K562 (cell line): ENCODE results near the gene CYP2C18. TPM values are rescaled to one million over a fixed set of nuclear protein-coding genes. Genes with fewer than 3 reads are reported as not detected.
"Not testable (repeated sequence)": the region's sequence is repeated elsewhere in the genome, so short reads cannot be mapped to it uniquely, and the experiment has no call there.

ENCODE experiments used
- ATAC-seq: fragments of 200-7000 bp; cut with Tn5 transposase; 3 replicates; pipeline ENCODE4 v1.9.1; 2020; ENCODE audit warnings: moderate library complexity
- BruUV-seq: library from RNA; stranded (reverse); fragments of 400-500 nt; replicated peaks from 2 replicates; lab custom pipeline; 2021; lab: Mats Ljungman, UMichigan
- CTCF ChIA-PET: fragments of 300-600 bp; formaldehyde crosslinking; extraction: SDS; loops from one replicate; lab custom pipeline; 2021; ENCODE audit warnings: low intra/inter-chr PET ratio; lab: Yijun Ruan, JAX
- POLR2A ChIA-PET: fragments of 300-600, 350-650 bp; sonication (Branson Sonifier 250); formaldehyde crosslinking; extraction: SDS; loops from one replicate; lab custom pipeline; 2021; ENCODE audit warnings: antibody characterized with exemption, inconsistent platforms; lab: Yijun Ruan, JAX
- DNase-seq, 4 experiments: peaks; one replicate each; pipeline versions ENCODE4 v3.0.0 to v3.0.0-alpha.2; 2011 to 2018; ENCODE audit warnings: low spot score in 3 of 4, mixed read lengths in 3 of 4; ENCODE audit errors: extremely low read depth in 1 of 4
- FAIRE-seq: peaks from 2 replicates; lab custom pipeline; 2011; peaks lifted over from hg19 to GRCh38; lab: Jason Lieb, UNC
- H2AFZ ChIP-seq: 2 replicates; pipeline ENCODE4 v1.6.0; 2011; ENCODE audit warnings: low read depth, low read length, control low read depth, inconsistent platforms
- H3K27ac ChIP-seq: fragments of 200-600 bp; 3 replicates; pipeline ENCODE4 v1.8.0; 2011; ENCODE audit warnings: low read depth, mild to moderate bottlenecking, control low read depth, inconsistent platforms, low read length, moderate library complexity, mixed read lengths; ENCODE audit errors: extremely low read depth
- H3K27me3 ChIP-seq, 2 experiments: fragments of 300-600 bp in 1 of 2; 2 replicates in 1 of 2; 3 replicates in 1 of 2; pipeline versions ENCODE4 v1.6.0 to v1.8.0; 2011; ENCODE audit warnings: inconsistent platforms in 2 of 2, low read length in 2 of 2, mild to moderate bottlenecking in 1 of 2, mixed read lengths in 1 of 2, moderate library complexity in 1 of 2; ENCODE audit not compliant: control insufficient read depth in 2 of 2, insufficient read depth in 2 of 2
- H3K36me3 ChIP-seq: fragments of 300-600 bp; 3 replicates; pipeline ENCODE4 v1.8.0; 2011; ENCODE audit warnings: mild to moderate bottlenecking, low read length, inconsistent platforms; ENCODE audit not compliant: control insufficient read depth, insufficient read depth
- H3K4me1 ChIP-seq, 2 experiments: fragments of 200-600 bp in 1 of 2; replicated peaks in 1 of 2; 2 replicates in 1 of 2; 3 replicates in 1 of 2; pipeline versions ENCODE4 v1.5.1 to v1.8.0; 2011; ENCODE audit warnings: inconsistent platforms in 2 of 2, low read length in 2 of 2, mild to moderate bottlenecking in 1 of 2, mixed read lengths in 1 of 2, moderate library complexity in 1 of 2; ENCODE audit not compliant: control insufficient read depth in 2 of 2, insufficient read depth in 2 of 2
- H3K4me2 ChIP-seq: 2 replicates; pipeline ENCODE4 v1.6.1; 2011; ENCODE audit warnings: low read length, control low read depth, inconsistent platforms, mixed read lengths; ENCODE audit not compliant: insufficient read depth
- H3K4me3 ChIP-seq: fragments of 200-600 bp; sonication (generic), shearing (Covaris generic); 2 replicates; pipeline ENCODE4 v1.5.1; 2016; ENCODE audit warnings: control low read depth, inconsistent platforms
- H3K79me2 ChIP-seq: fragments of 200-600 bp; 3 replicates; pipeline ENCODE4 v1.8.0; 2011; ENCODE audit warnings: low read length, inconsistent platforms; ENCODE audit not compliant: control insufficient read depth, insufficient read depth
- H3K9ac ChIP-seq, 2 experiments: 2 replicates each; pipeline versions ENCODE4 v1.6.0 to v1.6.1; 2011; ENCODE audit warnings: low read depth in 2 of 2, low read length in 2 of 2, control low read depth in 1 of 2, inconsistent platforms in 1 of 2, mild to moderate bottlenecking in 1 of 2, mixed read lengths in 1 of 2; ENCODE audit not compliant: insufficient read depth in 1 of 2
- H3K9me1 ChIP-seq: one replicate; pipeline ENCODE4 v1.6.0; 2011; ENCODE audit warnings: inconsistent platforms, mild to moderate bottlenecking, low read length, moderate library complexity; ENCODE audit not compliant: control insufficient read depth, insufficient read depth
- H3K9me3 ChIP-seq: replicated peaks from 2 replicates; pipeline ENCODE4 v1.5.1; 2011; ENCODE audit warnings: low read depth, low read length, inconsistent platforms; ENCODE audit not compliant: control insufficient read depth, insufficient read depth
- H4K20me1 ChIP-seq: replicated peaks from 2 replicates; pipeline ENCODE4 v1.6.1; 2011; ENCODE audit warnings: low read length, inconsistent platforms, mixed read lengths; ENCODE audit not compliant: control insufficient read depth, insufficient read depth
- CLOCK ChIP-seq: fragments of 250-450 bp; sonication (Bioruptor Pico); IDR thresholded peaks from 2 replicates; pipeline ENCODE4 v1.4.0; 2020; ENCODE audit warnings: mild to moderate bottlenecking, moderate library complexity, borderline replicate concordance
- FOSL1 ChIP-seq: fragments of 200-800 bp; sonication (Bioruptor generic); conservative IDR thresholded peaks from 2 replicates; pipeline ENCODE4 v1.6.1; 2016; ENCODE audit warnings: missing genetic modification characterization, missing compliant biosample characterization
- MAFK ChIP-seq: IDR thresholded peaks from 2 replicates; pipeline ENCODE4 v1.6.1; 2011; ENCODE audit warnings: low read length, improper control_type of control experiment
- MECOM ChIP-seq: fragments of 250-450 bp; sonication (Bioruptor Pico); IDR thresholded peaks from 2 replicates; pipeline ENCODE4 v1.8.0; 2022; ENCODE audit warnings: inconsistent platforms
- NCOA1 ChIP-seq: fragments of 450-650 bp; IDR thresholded peaks from 2 replicates; pipeline ENCODE4 v1.6.1; 2016; ENCODE audit warnings: low read depth
- NFE2L1 ChIP-seq: fragments of 450-650 bp; IDR thresholded peaks from 2 replicates; pipeline ENCODE4 v1.6.1; 2016; ENCODE audit warnings: missing genetic modification characterization, low read depth, mild to moderate bottlenecking, missing compliant biosample characterization, moderate library complexity, borderline replicate concordance
- SMARCA5 ChIP-seq: fragments of 450-650 bp; IDR thresholded peaks from 2 replicates; pipeline ENCODE4 v1.6.1; 2016
- STAT5B ChIP-seq: fragments of 250-450 bp; sonication (Bioruptor Pico); IDR thresholded peaks from 2 replicates; pipeline ENCODE4 v1.8.0; 2021; ENCODE audit warnings: mild to moderate bottlenecking, inconsistent platforms
- THRA ChIP-seq: fragments of 450-650 bp; IDR thresholded peaks from 2 replicates; pipeline ENCODE4 v1.6.1; 2017; ENCODE audit warnings: mild to moderate bottlenecking, moderate library complexity
- YBX1 ChIP-seq: fragments of 450-650 bp; IDR thresholded peaks from 2 replicates; pipeline ENCODE4 v1.7.1; 2016; ENCODE audit warnings: mild to moderate bottlenecking
- WGBS: fragments of 100-300 bp; shearing (Covaris generic); methylation state at CpG from one replicate; pipeline ENCODE4 v1.1.6; 2016; ENCODE audit warnings: low coverage, mixed read lengths; ENCODE audit not compliant: insufficient coverage; ENCODE audit errors: missing lambda C conversion rate; 5-methylcytosine and 5-hydroxymethylcytosine counted together
- in situ Hi-C: fragments of 300-500 bp; cut with MboI; formaldehyde crosslinking; loops from 4 replicates; pipeline ENCODE4 v1.15.0; 2018; ENCODE audit warnings: inconsistent platforms, mixed read lengths
- intact Hi-C: fragments of 100-400 bp; cut with micrococcal nuclease; formaldehyde crosslinking; loops from 2 replicates; pipeline ENCODE4 v1.14.2; 2022
- polyA plus RNA-seq, 8 experiments: library from polyadenylated mRNA; depleted of rRNA in 4 of 8; stranded (reverse) in 5 of 8; unstranded in 3 of 8; fragments of >200 nt; fragmentation: Nextera tagmentation in 2 of 8; fragmentation: Illumina TruSeq in 1 of 8; extraction: Ambion mirVana in 2 of 8; extraction: Trizol in 1 of 8; gene quantifications; 2 replicates each; pipeline versions ENCODE4 v1.2.1 to v1.2.3, GENCODE V29; 2011 to 2014; ENCODE audit warnings: inconsistent platforms in 1 of 8, missing spikeins in 1 of 8
- total RNA-seq, 7 experiments: library from RNA; depleted of rRNA in 6 of 7; stranded (reverse); fragments of >200 nt in 6 of 7; fragmentation: Illumina TruSeq in 2 of 7; extraction: Trizol in 2 of 7; gene quantifications; 2 replicates each; pipeline versions ENCODE4 v1.2.1 to v1.2.3, GENCODE V29; 2011 to 2021; ENCODE audit warnings: low replicate concordance in 1 of 7

CYP2C18 gene
- total and polyA plus RNA-seq, 9 of the 15 experiments (the other 6 are each of a cell fraction or from before 2014, with no cell fraction given): not detected

- TF ChIP-seq YBX1 (no peak), NCOA1 (no peak)
- TF ChIP-seq, all 486 proteins: peak for 1
Observed at GRCh38 chr10:94683214-94684054, at the start of gene CYP2C18 (continued).

- BruUV-seq, H2AFZ ChIP-seq, H3K9ac ChIP-seq, CTCF ChIA-PET, H3K9me1 ChIP-seq, H3K27ac ChIP-seq, H3K36me3 ChIP-seq, H3K79me2 ChIP-seq, DNase-seq, H3K4me2 ChIP-seq, intact Hi-C loops, H3K9me3 ChIP-seq, H3K27me3 ChIP-seq, in situ Hi-C loops, FAIRE-seq, H4K20me1 ChIP-seq, H3K4me1 ChIP-seq, H3K4me3 ChIP-seq, ATAC-seq: not testable (repeated sequence)
- WGBS: 0% methylated on average over 4 of the region's 4 CpGs
- POLR2A ChIA-PET: interaction anchor here (0.7 kb wide), 1 partner anchor 11 kb away, joined by 3 read pairs; no protein-coding TSS in a partner anchor
Observed at GRCh38 chr10:94638097-94638496, 45.4 kb upstream of the CYP2C18 start.

GRCh38 chr10:94639902-94640301 is 43.6 kb upstream of the CYP2C18 start:
- Histone ChIP-seq H3K4me3 (no peak overlapping the region), H3K9me3 (no peaks in the 10 kb centered on the region), H3K27ac (no peak overlapping the region), H2AFZ (no peak overlapping the region), H3K4me2 (no peak overlapping the region), H3K4me1 (no peaks in the 10 kb centered on the region), H4K20me1 (no peaks in the 10 kb centered on the region), H3K9me1 (no peaks in the 10 kb centered on the region), H3K27me3 (no peaks in the 10 kb centered on the region), H3K9ac (no peak overlapping the region), H3K79me2 (no peaks in the 10 kb centered on the region), H3K36me3 (no peaks in the 10 kb centered on the region)
- in situ Hi-C loops (no loop called here), intact Hi-C loops (no loop called here)
- CTCF ChIA-PET: no interaction called here
- no peak for DNase-seq
- no TSS peak for BruUV-seq
- ATAC-seq: no peak
- POLR2A ChIA-PET: no interaction called here
- FAIRE-seq: no peak
- 3% methylated on average over 7 of the region's 8 CpGs for WGBS
- TF ChIP-seq THRA: no peak
- no peak for TF ChIP-seq FOSL1 (tag)
- no peak for TF ChIP-seq MECOM (CRISPR knock-in tag)
- no peak for TF ChIP-seq NFE2L1
- TF ChIP-seq SMARCA5: no peak
- no peak for TF ChIP-seq MAFK
- no peak for TF ChIP-seq CLOCK (CRISPR knock-in tag)
- TF ChIP-seq STAT5B (CRISPR knock-in tag): no peak
